Measurements from ENCODE around the gene SEPHS2. TPM values are rescaled to one million over a fixed set of nuclear protein-coding genes. Genes with fewer than 3 reads are reported as not detected.
"Not testable (repeated sequence)": the region's sequence is repeated elsewhere in the genome, so short reads cannot be mapped to it uniquely, and the experiment has no call there.

SEPHS2 gene
- total and polyA plus RNA-seq, 2 donors from 2014 or later, result 82.3 to 137 TPM

GRCh38 chr16:30482366-30482765, 36.7 kb upstream of the SEPHS2 start:
- TF ChIP-seq CTCF (IDR thresholded peaks at IDR 0.05; ENCODE audit: borderline replicate concordance, extremely low read depth, insufficient read depth), result no peak
- H3K27me3 ChIP-seq (ENCODE audit: control insufficient read depth, insufficient read depth, low read length), result no peaks in the 10 kb centered on the region
- no peaks in the 10 kb centered on the region for H3K4me1 ChIP-seq (ENCODE audit: control insufficient read depth in 2 of 3, insufficient read depth in 2 of 3, low read depth in 1 of 3, low read length in 3 of 3)
- DNase-seq (no peak), FAIRE-seq (no peak)
- H3K36me3 ChIP-seq (ENCODE audit: control insufficient read depth in 2 of 3, insufficient read depth in 3 of 3, low read length in 3 of 3), result no peaks in the 10 kb centered on the region
- intact Hi-C loops (cut with DNase I), result no loop called here
- no peak overlapping the region for H3K4me3 ChIP-seq (ENCODE audit: low read length in 3 of 3)
- no peaks in the 10 kb centered on the region for H3K9me3 ChIP-seq (ENCODE audit: control insufficient read depth in 2 of 3, insufficient read depth in 1 of 3, low read length in 3 of 3)
- H3K27ac ChIP-seq (ENCODE audit: low read depth in 2 of 2, low read length in 2 of 2), result no peak overlapping the region
- no peak overlapping the region for H3K9ac ChIP-seq (ENCODE audit: low read length in 3 of 3)

GRCh38 chr16:30481381-30481780, 35.7 kb upstream of the SEPHS2 start:
- no peak for TF ChIP-seq CTCF (IDR thresholded peaks at IDR 0.05; ENCODE audit: borderline replicate concordance, extremely low read depth, insufficient read depth)
- DNase-seq, result peak in 3 of 5 donors; percentile 27 to 54 (median 51)
- H3K36me3 ChIP-seq (ENCODE audit: control insufficient read depth in 2 of 3, insufficient read depth in 3 of 3, low read length in 3 of 3), result no peaks in the 10 kb centered on the region

GRCh38 chr16:30478766-30479478, 33.2 kb upstream of the SEPHS2 start:
- TF ChIP-seq CTCF (IDR thresholded peaks at IDR 0.05; ENCODE audit: borderline replicate concordance, extremely low read depth, insufficient read depth), result no peak
- FAIRE-seq, result no peak
- Histone ChIP-seq H3K27me3 (ENCODE audit: control insufficient read depth, insufficient read depth, low read length) (no peaks in the 10 kb centered on the region), H3K9me3 (ENCODE audit: control insufficient read depth in 2 of 3, insufficient read depth in 1 of 3, low read length in 3 of 3) (no peaks in the 10 kb centered on the region), H3K9ac (ENCODE audit: low read length in 3 of 3) (no peak overlapping the region), H3K4me1 (ENCODE audit: control insufficient read depth in 2 of 3, insufficient read depth in 2 of 3, low read depth in 1 of 3, low read length in 3 of 3) (no peaks in the 10 kb centered on the region), H3K27ac (ENCODE audit: low read depth in 2 of 2, low read length in 2 of 2) (no peak overlapping the region), H3K36me3 (ENCODE audit: control insufficient read depth in 2 of 3, insufficient read depth in 3 of 3, low read length in 3 of 3) (no peaks in the 10 kb centered on the region), H3K4me3 (ENCODE audit: low read length in 3 of 3) (no peak overlapping the region)
- DNase-seq, result no peak
- intact Hi-C loops (cut with DNase I), result no loop called here

More at GRCh38 chr16:30481381-30481780, 35.7 kb upstream of the SEPHS2 start:
- intact Hi-C loops (cut with DNase I), result no loop called here
- Histone ChIP-seq H3K4me3 (ENCODE audit: low read length in 3 of 3) (no peak overlapping the region), H3K27ac (ENCODE audit: low read depth in 2 of 2, low read length in 2 of 2) (no peak overlapping the region), H3K27me3 (ENCODE audit: control insufficient read depth, insufficient read depth, low read length) (no peaks in the 10 kb centered on the region), H3K4me1 (ENCODE audit: control insufficient read depth in 2 of 3, insufficient read depth in 2 of 3, low read depth in 1 of 3, low read length in 3 of 3) (no peaks in the 10 kb centered on the region), H3K9ac (ENCODE audit: low read length in 3 of 3) (no peak overlapping the region), H3K9me3 (ENCODE audit: control insufficient read depth in 2 of 3, insufficient read depth in 1 of 3, low read length in 3 of 3) (no peaks in the 10 kb centered on the region)
- FAIRE-seq, result no peak

- FAIRE-seq; DNase-seq; intact Hi-C loops (cut with DNase I); H3K9me3 ChIP-seq (ENCODE audit: control insufficient read depth in 2 of 3, insufficient read depth in 1 of 3, low read length in 3 of 3); H3K4me1 ChIP-seq (ENCODE audit: control insufficient read depth in 2 of 3, insufficient read depth in 2 of 3, low read depth in 1 of 3, low read length in 3 of 3); H3K36me3 ChIP-seq (ENCODE audit: control insufficient read depth in 2 of 3, insufficient read depth in 3 of 3, low read length in 3 of 3); H3K4me3 ChIP-seq (ENCODE audit: low read length in 3 of 3); H3K27me3 ChIP-seq (ENCODE audit: control insufficient read depth, insufficient read depth, low read length); H3K9ac ChIP-seq (ENCODE audit: low read length in 3 of 3); H3K27ac ChIP-seq (ENCODE audit: low read depth in 2 of 2, low read length in 2 of 2): not testable (repeated sequence)
These were observed 32.1 kb upstream of the SEPHS2 start for GRCh38 chr16:30477773-30478172.

Data from kidney (tissue), 14 donors.